GM12874 (cell line): ENCODE measurements around the gene PIWIL4.

Experiments
- CTCF ChIP-seq: IDR thresholded peaks from 2 replicates; pipeline ENCODE4 v1.5.1; 2011; ENCODE audit warnings: low read depth, mild to moderate bottlenecking, control low read depth, low read length, moderate library complexity; ENCODE audit not compliant: insufficient read depth

Gene PIWIL4

DNA sequence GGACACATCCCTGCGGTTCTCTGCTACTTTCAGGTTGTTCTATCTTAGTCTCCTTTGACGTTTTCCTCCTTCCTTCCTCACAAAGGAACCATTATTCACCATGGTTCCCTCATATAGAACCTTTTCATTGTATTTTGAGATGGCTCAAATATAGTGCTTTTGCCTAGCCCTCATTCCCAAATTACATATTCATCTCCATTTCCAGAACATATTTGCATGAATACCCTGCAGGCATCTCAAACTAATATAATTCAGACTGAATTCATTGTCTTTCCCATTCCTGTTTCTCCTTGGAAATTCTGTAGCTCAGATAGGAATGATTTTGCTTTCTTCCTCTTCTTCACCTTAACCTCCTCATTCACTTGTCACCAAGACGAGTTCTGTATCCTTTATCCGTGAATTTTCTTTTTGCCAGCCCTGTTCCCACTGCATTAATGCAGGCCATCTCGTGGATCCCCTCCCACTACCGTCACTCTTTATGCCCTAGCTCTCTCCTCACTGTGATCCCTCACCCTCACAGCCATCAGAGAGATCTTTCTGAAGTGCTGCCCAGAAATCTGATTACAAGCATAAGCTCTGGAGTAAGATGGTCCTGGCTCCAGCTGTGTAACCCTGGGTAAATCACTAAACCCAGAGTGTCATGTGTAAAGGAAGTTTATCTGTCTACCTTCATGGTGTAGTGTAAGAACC, 23.3 kb downstream of the PIWIL4 start:
- no peak for TF ChIP-seq CTCF

- TF ChIP-seq CTCF: no peak
These were observed 25.9 kb downstream of the PIWIL4 start for GRCh38 chr11:94593030-94593429.

DNA sequence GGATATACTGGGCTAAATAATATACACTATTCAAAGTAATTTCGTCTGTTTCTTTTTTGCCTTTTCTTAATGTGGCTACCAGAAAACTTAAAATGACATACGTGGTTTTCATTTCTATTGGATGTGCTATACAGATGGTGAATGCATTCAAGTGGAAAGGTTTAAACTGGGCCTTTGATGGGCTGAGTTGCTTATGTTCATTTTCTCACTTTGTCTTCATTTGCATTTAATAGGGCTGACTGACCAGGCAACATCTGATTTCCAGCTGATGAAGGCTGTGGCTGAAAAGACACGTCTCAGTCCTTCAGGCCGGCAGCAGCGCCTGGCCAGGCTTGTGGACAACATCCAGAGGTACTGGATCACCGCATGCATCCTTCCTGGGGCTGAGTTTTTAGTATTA, 27.9 kb downstream of the PIWIL4 start:
- no peak for TF ChIP-seq CTCF

DNA sequence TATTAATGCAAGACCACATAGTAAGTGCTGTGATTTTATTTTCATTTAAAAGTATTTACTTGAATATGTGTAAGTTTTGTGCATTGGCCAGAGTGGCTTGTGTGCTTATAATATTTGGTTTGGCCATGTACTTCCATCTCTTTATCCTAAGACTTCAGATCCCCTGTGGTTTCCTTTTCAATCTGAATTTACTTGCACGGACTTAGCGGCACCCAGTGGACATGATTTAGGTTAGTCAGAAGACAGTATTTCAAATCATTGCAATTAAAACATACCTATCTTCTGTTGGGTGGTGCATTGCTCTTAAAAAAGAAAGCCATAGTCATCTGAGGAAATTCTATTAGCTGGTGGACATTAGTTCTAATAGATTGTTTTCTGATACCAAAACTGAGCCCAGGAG, 30.7 kb downstream of the PIWIL4 start:
- no peak for TF ChIP-seq CTCF

- TF ChIP-seq CTCF: no peak
These were observed 32.3 kb downstream of the PIWIL4 start for GRCh38 chr11:94599510-94599909.

DNA sequence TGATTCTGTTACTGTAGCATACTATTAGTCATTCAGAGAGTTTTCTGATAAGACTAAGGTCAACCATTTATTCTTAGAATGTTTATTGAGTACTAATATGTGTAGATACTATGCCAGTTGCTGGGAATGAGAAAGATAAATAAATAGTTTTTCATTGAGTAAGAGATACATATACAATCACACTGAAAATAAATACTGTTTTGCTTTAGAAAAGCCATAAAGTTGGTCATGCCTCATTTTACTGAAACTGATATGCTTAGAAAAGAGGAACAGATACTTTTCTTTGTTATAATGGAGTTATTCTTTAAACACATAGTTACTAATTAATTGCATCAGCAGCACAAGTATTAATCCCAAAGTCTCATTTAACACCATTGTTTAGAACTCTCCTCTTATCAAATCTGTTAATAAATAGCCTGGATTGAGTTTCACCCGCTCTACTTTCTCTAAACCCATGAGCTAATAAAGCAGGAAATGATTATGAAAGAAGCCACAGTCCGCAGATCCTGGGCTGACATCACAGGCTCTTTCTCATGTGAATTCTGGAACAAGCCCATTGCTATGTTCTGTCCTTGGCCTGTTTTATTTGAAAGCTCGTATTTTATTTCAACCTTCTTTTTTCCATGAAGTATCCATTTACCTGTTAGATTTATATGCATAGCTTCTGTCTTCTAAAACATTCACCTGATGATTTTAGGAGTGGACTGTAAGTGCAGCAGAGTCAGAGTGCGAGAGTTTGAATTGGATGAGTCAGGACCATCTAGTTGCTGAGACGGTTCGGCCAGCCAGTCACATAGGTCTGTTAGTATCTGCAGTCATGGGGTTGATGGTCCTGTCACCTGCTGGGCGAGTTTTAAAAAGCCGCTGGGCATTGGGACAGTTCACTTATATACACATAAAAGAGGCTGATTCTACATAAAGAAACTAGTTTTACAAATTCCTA, 35.5 kb downstream of the PIWIL4 start:
- no peak for TF ChIP-seq CTCF

DNA sequence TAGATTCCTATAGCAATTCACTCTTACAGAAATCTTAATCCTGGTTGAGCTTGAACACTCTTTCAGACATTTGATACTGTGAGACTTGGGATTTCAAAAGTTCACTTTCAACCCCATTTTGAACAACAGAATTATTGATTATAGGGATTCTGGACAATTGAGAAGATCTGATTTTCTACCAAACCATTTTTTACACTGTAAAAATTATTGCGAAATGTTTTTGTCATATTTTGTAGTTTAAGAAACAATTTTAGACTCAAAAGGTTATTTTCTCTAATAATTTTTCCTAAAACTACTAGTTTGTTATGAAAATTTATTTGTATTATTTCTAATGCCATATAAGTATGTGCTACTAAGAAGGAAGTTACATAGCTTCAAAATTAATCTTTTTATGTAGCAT, 36.4 kb downstream of the PIWIL4 start:
- TF ChIP-seq CTCF: no peak
